Muscle layer of colon (tissue), 2 donors: ENCODE results near the gene AGAP1.

ENCODE experiments used
- H3K27ac ChIP-seq: one replicate; pipeline ENCODE4 v1.7.0; 2013; ENCODE audit warnings: low read depth, mild to moderate bottlenecking, low read length, moderate library complexity
- H3K27me3 ChIP-seq, 2 donors: one replicate each; pipeline ENCODE4 v1.7.0; 2013; ENCODE audit warnings: low read length in 2 of 2, mild to moderate bottlenecking in 2 of 2; ENCODE audit not compliant: insufficient read depth in 2 of 2, control insufficient read depth in 1 of 2
- H3K36me3 ChIP-seq: one replicate; pipeline ENCODE4 v1.7.0; 2013; ENCODE audit warnings: mild to moderate bottlenecking, low read length; ENCODE audit not compliant: insufficient read depth
- H3K4me1 ChIP-seq: one replicate; pipeline ENCODE4 v1.7.0; 2013; ENCODE audit warnings: mild to moderate bottlenecking, low read length; ENCODE audit not compliant: insufficient read depth
- H3K4me3 ChIP-seq, 2 donors: one replicate each; pipeline ENCODE4 v1.7.0; 2013; ENCODE audit warnings: low read length in 2 of 2, low read depth in 1 of 2, mild to moderate bottlenecking in 1 of 2, moderate library complexity in 1 of 2
- H3K9ac ChIP-seq: one replicate; pipeline ENCODE4 v1.7.0; 2013; ENCODE audit warnings: low read length
- H3K9me3 ChIP-seq: one replicate; pipeline ENCODE4 v1.7.0; 2013; ENCODE audit warnings: mild to moderate bottlenecking, low read length
- donor health status: abdominal sarcoma.
- donor health status: Adenocarcinoma of cecum.

AGAP1 gene

DNA sequence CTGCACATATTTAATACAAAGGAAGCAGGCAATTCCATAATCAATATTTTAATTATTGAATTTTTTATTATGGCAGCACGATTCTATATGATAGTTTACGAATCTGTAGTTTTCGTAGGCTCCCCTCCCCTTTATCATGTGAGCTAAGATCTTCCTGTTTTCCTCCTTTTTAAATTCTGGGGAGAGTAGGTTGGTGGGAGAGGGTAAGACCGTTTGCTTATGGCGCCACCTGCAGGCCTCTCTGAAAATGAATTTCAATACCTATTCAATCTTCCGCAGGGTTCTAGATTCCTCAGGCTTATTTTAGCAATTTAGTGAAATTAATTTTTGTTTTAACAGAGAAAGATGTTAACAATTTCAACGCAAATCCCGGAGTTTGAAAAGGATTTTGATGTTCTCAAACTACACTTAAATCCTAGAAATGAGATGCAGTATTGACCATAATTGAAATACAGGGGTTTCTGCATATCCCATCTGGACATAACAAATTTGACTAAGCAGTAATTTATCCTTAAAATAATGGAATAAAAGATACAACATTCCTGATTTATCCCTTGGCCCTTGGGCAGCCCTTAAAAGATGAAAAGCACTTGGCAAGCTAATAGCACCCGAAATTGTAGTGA, 687.1 kb downstream of the AGAP1 start:
- no peak overlapping the region for H3K4me3 ChIP-seq
- H3K9ac ChIP-seq = no peak overlapping the region
- H3K27me3 ChIP-seq = peaks cover 46 to 48% of the 10 kb centered on the region in 2 donors
- H3K4me1 ChIP-seq = peaks cover 12% of the 10 kb centered on the region
- H3K36me3 ChIP-seq = no peaks in the 10 kb centered on the region
- H3K27ac ChIP-seq = no peak overlapping the region
- peaks cover 3% of the 10 kb centered on the region for H3K9me3 ChIP-seq
